ENCODE data around the gene SLC6A19.

Gene SLC6A19

GRCh38 chr5:1179383-1179715, 22.0 kb upstream of the SLC6A19 start:
- no peak for DNase-seq (ENCODE audit: low read depth in 3 of 3, low spot score in 1 of 3)

DNA sequence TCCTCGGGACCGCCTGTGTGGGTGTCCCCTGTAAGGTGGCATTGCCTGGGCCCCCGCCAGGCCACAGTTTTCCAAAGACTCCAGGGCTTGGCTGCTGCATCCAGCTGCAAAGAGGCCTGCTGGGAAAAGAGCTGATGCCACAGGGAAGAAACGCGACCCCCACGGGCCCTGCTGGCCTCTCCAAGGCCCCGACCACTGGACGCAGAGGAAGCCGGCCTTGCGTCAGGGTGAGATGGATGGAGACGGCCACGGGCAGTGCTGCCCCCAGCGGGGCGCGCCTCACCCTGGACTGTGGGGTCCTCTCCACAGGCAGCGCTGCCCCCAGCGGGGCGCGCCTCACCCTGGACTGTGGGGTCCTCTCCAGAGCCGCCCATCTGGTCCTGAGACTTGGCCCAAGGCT, 21.3 kb upstream of the SLC6A19 start:
- no peak for DNase-seq (ENCODE audit: low read depth in 3 of 3, low spot score in 1 of 3)

DNA sequence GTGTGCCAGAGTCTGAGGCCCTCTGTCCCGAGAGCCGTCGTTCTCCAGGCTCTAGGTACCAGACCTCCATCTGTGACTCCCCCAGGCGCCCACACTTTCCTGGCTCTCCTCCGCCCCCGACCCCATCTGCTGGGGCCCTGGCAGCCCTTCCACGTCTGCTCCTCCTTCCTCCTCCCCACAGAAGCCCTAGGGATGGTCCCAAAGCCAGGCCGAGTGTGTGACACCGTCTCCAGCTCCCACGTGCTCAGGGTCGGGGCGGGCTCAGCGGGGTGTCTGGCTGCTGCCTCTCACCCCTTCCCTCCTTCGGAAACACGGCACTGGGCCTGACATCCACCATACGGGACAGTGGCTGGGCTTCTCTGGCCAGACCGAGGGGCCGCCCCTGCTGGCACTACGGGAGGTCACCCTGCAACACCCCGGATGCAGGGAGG, 20.5 kb upstream of the SLC6A19 start:
- no peak for DNase-seq (ENCODE audit: low read depth in 3 of 3, low spot score in 1 of 3)

- DNase-seq (ENCODE audit: low read depth in 3 of 3, low spot score in 1 of 3): no peak
Measured at GRCh38 chr5:1181451-1182359, 19.7 kb upstream of the SLC6A19 start.

DNA sequence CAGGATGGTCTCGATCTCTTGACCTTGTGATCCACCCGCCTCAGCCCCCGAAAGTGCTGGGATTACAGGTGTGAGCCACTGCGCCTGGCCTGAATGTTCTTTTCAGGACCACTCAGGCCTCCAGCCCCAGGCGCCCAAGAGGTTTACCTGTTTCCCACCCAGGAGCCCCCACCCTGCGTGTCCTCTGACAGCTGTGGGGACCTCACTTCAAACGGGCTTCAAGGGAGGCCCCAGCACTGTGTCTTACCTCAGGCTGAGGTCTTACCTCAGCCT, 19.1 kb upstream of the SLC6A19 start:
- no peak for DNase-seq (ENCODE audit: low read depth in 3 of 3, low spot score in 1 of 3)

- DNase-seq (ENCODE audit: low read depth in 3 of 3, low spot score in 1 of 3): no peak
Measured at GRCh38 chr5:1182633-1183423, 18.6 kb upstream of the SLC6A19 start.

- no peak for DNase-seq (ENCODE audit: low read depth in 3 of 3, low spot score in 1 of 3)
Measured at GRCh38 chr5:1183424-1184162, 17.8 kb upstream of the SLC6A19 start.

DNA sequence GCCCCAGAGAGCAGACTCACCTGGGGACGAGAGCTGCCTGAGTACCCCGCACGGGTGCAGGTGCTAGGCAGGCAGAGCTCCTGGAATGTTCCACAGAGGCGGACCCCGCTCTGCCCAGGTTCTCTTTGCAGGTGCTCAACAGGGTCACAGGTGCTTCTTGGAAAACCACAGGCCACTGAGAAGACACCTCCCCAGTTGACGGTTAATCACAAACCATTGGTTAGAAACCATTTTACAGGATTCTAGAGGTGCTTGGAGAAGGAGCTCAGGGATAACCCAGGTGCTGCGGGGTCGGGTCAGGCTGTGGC, 17.3 kb upstream of the SLC6A19 start:
- no peak for DNase-seq (ENCODE audit: low read depth in 3 of 3, low spot score in 1 of 3)

DNA sequence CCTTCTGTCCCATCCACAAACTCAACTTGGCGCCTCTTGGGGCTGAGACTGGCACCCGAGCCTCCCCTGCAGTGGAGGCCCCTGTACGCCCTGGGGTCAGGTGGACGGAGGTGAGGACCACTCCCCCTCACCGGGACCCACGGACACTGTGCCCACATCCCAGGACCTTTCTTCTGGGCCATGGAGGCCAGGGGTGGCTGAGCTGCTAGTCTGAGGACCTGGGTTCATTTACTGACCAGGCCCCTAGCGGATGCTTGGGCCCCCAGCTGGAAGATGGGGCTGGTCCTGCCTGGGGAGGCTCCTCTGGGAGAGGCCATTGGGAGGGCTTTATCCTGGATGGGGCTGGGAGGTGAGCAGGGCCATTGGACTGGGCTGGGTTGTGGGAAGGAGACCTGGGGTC, 16.9 kb upstream of the SLC6A19 start:
- no peak for DNase-seq (ENCODE audit: low read depth in 3 of 3, low spot score in 1 of 3)

DNA sequence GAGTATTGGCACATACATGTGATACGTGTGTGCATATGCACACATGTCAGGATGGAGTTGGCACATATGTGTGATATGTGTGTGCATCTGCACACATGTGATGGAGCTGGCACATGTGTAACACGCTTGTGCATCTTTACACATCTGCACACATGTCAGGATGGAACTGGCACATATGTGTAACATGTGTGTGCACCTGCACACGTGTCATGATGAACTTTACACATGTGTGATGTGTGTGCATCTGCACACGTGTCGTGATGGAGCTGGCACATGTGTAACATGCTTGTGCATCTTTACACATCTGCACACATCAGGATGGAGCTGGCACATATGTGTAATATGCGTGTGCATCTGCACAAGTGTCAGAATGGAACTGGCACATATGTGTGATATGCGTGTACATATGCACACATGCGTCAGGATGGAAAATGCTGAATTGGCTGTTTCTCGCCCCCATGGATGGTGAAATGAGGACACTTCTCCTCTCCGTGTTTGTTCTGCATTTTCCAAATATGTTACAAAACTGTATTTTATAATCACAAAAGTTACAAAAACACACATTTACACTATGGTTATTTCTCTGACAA, 16.3 kb upstream of the SLC6A19 start:
- DNase-seq (ENCODE audit: low read depth in 3 of 3, low spot score in 1 of 3): no peak

- no peak for DNase-seq (ENCODE audit: low read depth in 3 of 3, low spot score in 1 of 3)
Measured at GRCh38 chr5:1185629-1186350, 15.6 kb upstream of the SLC6A19 start.

GRCh38 chr5:1186351-1187233, 14.8 kb upstream of the SLC6A19 start:
- no peak for DNase-seq (ENCODE audit: low read depth in 3 of 3, low spot score in 1 of 3)

DNA sequence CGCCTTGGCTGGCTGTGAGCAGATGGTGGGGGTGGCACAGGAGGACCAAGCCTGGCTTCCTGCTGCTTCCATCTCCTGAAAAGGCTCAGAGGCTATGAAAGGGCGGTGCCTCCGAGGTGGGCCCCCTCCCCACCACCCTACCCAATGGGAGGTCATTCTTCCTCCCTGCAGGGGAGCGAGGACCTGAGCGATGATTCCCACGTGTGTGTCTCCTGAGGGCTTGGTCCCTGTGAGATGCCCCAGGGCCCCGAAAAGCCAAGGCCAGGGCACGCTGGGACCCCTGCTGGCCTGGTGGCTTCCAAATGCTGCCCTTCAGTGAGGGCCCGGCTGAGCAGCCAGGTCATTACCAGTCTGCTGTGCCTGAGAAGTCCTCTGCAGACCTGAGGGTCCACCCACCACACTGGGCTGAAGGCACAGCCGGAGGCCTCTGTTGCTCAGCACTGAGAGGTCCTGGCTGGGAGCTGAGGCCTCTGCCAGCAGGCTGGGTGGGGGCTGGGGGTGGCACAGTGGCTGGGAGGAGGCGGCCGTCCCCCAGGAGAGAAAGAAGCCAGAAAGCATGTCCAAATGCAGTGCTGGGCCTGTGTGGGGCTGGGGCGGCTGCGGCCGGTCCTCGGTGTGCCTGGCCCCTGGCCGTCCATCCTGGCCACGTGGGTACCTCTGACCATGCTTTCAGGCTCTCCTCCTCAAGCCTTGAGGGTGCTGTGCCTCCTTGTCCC, 14.0 kb upstream of the SLC6A19 start:
- DNase-seq (ENCODE audit: low read depth in 3 of 3, low spot score in 1 of 3): no peak

DNA sequence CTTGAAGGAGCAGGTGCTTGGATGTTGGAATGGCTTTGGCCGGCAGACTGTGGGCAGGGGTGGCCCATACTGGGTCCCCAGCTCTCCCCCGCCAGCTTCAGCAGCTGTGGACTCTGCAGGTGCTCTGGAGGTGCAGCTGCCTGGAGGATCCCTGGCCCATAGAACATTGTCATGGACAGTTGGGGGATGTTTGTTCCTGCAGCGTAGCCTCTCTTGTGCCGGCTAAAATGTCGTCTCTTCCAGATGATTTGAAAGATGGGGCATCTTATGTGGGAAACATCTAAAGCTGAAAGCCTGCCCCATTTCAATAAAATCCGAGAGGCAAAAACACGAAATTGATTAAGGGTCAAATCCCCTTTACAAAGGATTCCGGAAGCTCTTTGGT, 13.5 kb upstream of the SLC6A19 start:
- DNase-seq (ENCODE audit: low read depth in 3 of 3, low spot score in 1 of 3): no peak

- DNase-seq (ENCODE audit: low read depth in 3 of 3, low spot score in 1 of 3): no peak
Measured at GRCh38 chr5:1188464-1188863, 12.9 kb upstream of the SLC6A19 start.

GRCh38 chr5:1189269-1189668, 12.1 kb upstream of the SLC6A19 start:
- no peak for DNase-seq (ENCODE audit: low read depth in 3 of 3, low spot score in 1 of 3)

- no peak for DNase-seq (ENCODE audit: low read depth in 3 of 3, low spot score in 1 of 3)
Measured at GRCh38 chr5:1190278-1190677, 11.1 kb upstream of the SLC6A19 start.

GRCh38 chr5:1190837-1191239, 10.6 kb upstream of the SLC6A19 start:
- no peak for DNase-seq (ENCODE audit: low read depth in 3 of 3, low spot score in 1 of 3)

DNA sequence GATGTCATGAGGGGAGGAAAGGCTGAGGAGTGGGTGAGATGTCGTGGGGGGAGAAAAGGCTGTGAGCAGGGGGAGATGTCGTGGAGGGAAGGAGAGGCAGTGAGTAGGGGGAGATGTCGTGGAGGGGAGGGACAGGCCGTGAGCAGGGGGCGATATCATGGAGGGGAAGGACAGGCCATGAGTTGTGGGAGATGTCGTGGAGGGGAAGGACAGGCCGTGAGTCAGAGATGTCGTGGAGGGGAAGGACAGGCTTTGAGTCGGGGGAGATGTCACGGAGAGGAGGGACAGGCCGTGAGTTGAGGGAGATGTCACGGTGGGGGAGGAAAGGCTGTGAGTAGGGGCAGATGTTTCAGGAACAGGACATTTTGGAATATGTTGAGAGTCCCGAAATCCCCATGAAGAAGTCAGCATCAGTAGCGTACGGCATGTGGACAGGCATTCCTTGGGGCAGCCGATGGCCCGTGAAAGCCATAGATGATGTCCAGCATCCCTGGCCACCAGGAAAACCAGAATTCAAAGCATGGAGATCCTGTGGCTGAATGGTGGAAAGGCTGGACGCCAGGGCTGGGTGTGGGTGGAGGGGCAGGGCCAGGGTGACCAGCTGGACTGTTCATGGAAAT, 8.3 kb upstream of the SLC6A19 start:
- DNase-seq (ENCODE audit: low read depth in 3 of 3, low spot score in 1 of 3): no peak
